Suppressor macrophage (primary cell): ENCODE results near the gene ARHGEF28.

Experiments used
- DNase-seq, 4 experiments: peaks; one replicate each; pipeline ENCODE4 v3.0.0-alpha.2; 2020 to 2022

The ARHGEF28 gene

DNA sequence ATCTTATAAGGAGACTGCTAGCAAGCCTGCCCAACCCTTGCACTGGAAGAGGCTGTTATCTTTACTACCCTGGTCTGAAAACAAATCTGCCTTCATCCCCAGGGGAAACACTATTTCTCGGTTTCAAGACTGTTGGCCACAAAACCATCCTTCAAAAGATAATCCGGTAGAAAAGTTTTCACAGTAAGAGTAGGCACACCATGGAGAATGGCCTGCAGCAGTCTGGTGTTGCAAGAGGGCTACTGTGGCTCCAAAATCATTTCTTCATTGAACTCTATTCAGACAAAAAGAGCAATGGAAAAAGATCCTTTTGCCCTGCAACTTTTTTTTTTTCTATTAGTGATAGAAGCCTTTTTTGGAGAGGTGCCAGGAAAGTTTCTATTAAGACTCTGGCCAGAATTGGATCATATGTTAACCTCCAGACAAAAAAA is 163.9 kb downstream of the ARHGEF28 start:
- no peak for DNase-seq

DNA sequence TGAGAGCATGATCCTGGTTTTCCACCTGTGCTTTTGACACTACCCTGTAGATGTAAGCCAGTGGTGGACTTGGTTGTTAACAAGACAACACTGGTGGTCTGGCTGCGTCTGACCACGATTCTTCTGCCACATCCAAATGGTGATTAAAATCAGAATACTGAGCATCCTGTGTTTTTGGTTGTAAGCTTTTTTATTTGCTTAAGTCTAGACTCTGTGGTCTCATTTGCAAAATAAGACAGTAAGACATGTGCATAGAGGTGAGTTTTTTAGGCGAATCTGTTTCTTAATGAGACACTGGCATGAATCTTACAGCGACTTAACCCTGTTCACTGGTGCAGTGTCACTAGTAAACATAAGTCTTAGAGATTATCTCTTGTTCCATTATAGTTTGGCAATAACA is 165.4 kb downstream of the ARHGEF28 start:
- no peak for DNase-seq

DNA sequence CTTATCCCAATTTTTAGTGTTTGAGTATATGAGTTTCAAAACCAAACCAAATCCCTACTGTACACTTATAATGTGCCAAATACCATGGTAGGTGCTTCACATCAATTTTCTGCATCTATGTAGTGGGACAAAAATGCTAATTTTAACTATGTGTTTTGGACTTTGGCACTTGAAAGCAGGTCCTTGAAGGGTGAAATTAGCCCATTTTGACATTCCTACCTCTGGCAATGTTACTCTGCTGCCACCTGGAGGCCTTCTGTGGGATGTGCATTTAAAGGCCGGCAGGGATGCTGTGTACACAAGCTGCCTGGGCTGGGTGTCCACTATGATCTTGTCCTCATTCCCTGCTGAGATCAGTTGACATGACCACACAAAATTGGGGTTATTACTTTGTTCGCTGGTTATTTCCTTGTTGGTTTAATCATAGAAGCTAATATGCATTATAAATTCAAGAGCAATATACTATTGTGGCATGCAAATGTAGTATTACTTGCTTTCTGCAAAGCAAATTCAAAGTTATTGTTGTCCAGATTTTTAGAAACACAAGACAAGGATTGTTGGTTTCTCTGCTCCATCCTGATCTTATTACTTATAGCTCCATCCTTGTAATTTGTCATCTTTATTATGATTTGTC is 166.8 kb downstream of the ARHGEF28 start:
- DNase-seq = peak; percentile 75 to 87 (median 80)

DNA sequence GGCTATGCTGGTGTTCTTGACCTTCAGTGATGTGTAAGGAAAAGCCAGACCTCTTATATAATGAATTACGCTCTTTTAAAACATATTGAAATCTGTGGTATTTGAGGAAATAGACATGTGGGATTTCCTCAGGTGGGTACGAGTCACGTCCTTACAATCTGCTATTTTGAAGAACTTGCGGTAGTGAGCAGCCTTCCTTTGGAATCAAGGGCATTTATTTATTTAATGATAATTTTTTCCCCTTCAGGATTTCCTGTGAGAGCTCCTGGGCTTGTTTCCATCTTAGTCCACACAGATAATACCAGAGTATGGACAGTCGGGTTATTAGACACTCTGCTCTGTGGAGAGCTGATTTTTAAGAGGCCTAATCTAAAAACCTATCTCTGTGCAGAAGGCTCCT is 167.9 kb downstream of the ARHGEF28 start:
- peak in 1 of 4 experiments; percentile 29 for DNase-seq

DNA sequence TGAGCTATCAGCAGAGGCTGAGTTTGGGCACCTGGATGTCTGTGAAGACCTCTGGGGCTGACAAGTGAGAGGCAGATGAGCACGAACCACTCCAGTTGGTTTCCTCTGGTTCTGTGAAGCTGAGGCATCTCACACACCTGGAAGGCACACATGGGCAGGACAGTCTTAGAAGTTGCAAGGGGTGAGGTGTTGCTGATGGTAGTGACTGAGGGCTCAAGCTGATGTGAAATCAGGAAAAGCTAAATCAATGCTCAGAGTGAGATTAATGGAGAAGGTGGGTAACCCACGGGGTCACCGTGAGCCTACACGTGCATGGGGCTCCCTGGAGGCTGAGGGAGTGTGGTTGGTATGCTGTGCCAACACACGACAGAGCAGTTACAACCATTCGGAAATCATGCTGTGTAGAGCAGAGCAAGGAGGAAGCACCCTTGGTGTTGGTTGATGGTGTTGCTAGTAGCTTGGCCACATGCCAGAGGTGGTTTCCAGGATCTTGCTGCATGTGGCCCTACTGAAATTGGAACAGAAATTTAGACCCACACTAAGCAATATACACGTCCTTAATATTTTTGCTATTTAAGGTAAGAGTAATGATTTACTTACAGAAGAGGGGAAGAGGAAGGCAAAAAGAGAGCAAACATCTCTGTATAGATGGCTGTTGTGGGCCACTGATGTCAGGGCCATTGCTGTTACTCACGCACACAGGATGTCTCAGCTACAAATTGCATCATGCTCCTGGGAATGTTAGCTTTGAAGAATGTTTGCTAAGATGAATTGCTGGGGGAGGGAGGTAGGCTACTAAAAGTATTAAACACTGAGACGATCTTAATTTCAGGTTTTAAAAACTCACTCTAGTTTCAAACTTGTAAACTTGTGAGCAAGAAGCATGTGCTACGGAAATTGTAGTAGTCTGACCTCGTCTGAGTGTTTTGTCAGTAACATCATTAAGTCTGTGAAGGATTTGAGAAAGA is 170.5 kb downstream of the ARHGEF28 start:
- peak; percentile 82 to 87 (median 86) for DNase-seq

DNA sequence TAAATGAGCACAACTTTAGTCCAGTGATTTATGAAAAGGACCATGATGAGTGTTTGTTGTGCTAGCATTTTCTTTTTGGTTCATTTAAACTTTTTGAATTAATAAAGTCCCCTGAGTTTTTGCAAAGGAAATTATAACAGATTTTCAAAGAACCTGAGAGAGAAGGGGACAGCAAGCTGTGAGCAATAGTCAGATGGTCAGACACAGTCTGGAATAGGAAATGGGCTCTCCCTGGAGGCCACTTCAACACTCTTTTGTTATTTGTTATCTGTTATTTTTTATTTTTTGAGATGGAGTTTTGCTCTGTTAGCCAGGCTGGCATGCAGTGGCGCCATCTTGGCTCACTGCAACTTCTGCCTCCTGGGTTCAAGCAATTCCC is 171.1 kb downstream of the ARHGEF28 start:
- no peak for DNase-seq

DNA sequence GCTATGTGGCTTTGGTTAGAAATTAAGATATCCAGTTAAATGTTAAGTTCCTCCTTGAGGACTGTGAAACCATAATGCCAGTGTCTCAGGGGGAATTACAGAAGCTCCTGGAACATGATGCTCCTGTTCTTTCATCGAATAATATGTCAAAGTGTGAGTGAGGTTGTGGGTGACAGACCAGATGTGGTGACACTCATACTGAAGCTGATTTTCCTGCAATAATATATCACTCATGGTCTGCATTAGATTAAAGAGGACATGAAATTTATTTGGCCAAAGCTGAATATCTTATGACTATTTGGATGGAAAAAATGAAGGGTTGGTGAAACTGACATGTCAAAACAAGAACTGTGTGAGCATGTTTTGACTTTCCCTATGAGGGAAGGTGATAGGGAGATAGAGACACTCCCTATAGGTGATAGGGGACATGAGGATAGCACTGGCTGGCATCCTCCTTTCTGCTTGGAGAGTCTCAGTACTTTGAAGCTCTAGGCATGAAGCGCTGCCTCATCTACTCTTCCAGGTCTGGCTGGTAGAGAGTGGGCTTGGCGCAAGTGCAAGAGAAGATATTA is 173.5 kb downstream of the ARHGEF28 start:
- DNase-seq = peak in 1 of 4 experiments; percentile 27

DNA sequence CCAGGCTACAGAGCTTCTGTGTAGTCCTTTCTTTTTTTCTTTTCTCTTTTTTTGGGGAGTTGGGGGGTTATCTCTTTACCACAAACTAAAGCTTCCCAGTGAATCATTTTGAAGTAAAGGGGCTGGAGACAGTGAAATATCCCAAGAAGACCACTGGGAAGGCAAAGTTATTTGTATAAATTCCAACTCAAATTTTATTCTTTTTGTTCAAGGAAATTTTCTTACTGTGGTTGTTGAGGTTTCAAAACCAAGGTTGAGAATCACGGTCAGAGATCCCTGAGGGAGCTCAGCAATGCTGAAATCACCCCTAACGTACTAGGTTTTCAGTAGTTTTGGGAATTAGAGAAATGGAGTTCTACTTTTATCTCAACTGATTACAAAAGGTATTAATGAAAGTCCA is 175.7 kb downstream of the ARHGEF28 start:
- DNase-seq = no peak

DNA sequence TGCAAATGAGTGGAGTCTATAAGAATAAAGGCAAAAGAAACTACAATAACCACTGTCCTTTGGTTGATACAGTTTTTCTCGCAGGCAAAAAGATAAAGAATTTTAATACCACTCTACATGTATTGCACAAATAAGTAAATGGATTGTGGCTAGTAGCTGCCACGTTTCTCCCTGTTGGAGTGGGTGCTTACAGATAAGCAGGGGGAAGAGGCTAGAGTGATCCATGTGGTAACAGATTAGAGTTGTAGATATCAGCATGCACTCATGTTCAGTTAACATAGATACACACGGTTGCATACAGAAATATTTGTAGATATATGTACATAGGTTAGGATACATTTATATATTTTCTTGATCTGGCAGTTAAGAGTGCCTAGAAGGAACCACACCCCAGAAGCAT is 179.5 kb downstream of the ARHGEF28 start:
- no peak for DNase-seq

DNA sequence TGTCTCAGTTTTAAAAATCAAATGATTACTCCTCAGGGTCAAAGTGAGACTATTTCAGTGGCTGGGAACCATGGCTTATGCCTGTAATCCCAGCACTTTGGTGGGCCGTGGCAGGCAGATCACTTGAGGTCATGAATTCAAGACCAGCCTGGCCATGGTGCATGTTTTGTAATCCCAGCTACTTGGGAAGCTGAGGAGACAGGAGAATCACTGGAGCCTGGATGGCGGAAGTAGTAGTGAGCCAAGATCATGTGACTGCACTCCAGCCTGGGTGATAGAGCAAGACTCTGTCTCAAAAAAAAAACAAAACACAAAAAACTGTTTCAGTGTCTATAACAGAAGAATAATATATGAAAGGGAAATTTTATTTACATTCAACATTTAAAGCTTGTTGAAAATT is 182.9 kb downstream of the ARHGEF28 start:
- peak in 1 of 4 experiments; percentile 11 for DNase-seq

DNA sequence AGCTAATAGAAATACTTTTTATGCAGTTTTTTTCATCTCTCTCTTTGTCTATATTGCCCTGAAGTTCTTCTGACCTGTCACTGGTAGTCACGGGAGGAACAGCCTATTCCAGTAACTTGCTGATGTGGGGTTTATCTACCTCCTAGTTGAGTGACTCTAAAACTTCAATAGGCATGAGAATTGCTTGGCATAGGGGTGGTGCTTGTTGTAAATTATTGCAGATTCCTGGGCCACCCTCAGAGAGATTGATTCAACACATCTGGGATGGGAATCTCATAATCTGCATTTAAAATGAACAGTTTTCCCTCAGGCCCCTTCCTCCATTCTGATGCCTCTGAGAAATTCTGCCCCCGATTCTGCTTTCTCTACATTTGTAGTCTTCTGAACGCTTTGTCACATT is 184.4 kb downstream of the ARHGEF28 start:
- no peak for DNase-seq

DNA sequence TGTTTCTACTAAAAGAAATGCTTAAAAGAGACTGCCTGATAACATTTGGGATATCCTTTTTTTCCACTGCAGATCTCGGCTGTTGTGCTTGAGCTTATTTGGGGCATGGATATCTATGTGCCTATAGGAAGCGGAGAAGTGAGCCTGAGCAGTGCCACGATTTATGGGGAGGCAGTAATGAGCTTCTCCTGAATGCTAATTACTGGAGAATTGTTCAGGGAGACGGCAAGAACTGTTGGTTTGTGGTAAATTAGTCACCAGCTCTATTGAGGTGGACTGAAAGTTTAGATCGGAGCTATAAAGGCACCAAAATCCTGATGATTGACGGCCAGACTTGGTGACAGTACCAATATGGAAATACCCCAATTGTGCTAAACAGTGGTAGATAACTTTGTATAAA is 186.5 kb downstream of the ARHGEF28 start:
- no peak for DNase-seq

DNA sequence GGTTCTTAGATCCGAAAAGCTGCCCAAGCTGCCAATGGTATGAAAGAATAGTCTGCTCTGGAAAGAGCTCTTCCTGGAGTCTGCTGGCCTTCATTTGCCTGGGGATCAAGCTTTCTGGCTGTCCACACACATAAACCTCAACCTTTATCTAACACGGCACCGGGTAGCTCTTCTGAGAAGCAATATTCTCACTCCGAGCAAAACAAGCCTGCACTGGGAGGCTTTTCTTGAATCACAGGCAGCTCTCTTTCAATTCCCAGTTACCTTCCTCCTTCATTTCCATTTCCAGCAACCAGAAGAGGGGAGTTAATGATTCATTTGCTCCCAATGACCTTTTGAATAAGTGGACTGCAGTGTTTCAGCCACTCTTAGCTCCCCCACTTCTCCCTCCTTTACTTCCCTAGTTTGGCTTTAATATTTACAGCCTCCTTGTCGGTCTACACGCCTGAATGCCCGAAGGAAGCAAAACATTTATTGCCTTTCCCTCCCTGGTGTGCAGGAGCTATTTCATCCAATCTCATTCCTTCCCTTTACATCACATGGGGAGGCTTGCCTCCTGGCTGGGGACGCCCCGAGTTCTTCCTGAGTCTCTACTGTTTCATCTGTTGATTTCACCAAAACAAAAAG is 187.1 kb downstream of the ARHGEF28 start:
- DNase-seq = no peak

DNA sequence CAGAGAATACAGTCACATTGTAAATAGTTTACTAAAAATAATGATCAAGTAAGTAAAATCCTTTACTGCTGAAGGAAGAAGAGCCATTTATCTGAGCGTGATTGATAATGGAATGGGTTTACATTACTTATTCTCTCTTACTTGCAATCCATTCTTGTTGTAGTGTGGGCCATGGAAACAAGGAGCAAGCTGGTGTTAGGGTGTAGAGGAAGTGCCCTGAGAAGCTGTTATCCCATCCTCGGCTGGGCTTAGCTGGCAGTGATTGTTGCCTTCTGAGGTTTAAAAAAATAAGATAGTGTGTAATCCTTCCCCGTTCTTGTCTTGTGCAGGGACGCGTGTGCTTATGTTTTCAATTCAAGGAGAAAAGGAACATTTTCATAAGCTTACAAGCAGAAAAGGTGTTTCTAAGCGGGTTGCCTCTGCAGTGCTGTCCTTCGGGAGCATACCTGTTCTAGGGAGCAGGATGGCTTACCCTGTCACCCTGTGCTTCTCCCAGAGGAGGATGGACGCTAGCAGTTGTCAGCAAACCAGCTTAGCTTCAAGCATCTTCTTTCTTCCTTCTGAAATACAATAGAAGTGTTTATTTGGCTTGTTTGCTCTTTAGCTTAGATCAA is 188.3 kb downstream of the ARHGEF28 start:
- DNase-seq = no peak

DNA sequence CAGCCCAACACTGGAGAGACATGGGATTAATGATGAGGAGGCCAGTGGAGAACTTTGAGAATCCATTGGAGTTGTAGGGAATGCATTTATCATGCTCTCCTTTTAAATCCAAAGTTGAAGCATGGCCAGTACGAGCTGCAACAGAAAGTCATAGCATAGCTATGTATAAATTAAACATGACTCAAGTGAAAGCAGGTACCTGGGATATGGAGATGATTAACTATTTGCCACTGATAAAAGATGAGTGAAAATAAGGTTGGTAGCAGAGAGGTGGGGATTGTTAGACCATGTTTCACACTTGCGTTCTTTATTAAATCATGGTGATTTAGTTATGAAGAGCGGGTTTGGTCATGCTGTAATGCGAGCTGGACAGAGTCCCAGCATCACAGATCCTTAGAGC is 189.6 kb downstream of the ARHGEF28 start:
- DNase-seq = no peak

DNA sequence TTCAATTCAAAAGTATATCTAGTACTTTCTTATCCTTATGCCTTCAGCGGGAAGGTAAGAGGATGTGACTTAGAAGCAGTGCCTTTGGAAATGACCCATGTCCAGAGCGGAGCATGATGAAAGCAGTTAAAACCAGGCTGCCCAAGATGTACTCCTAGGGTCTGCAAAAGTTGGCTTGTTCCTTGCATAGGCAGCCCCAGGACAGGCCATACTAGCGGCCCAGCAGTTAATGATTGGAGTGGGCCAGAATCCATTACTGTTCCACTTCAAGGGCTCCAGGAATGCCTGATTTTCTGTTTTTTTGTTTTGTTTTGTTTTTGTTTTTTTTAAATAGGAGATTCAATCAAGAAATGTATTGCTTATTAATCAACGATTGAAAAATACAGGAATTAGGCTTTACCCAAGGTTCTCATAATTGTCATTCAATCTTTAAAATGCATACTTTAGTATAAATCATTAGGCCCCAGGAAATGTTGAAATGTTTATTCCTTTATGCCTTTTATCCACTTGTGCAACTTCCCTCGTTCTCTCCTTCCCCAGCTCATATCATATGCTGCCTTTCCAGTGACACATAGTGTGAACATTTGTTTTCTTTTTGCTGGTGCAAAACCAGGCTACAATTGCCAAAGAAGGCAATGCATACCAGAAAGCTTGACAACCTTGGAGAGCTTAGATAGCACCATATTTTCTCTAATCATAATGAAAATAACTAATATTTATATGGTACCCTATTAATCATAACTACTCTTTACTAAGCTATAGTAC is 190.8 kb downstream of the ARHGEF28 start:
- no peak for DNase-seq

DNA sequence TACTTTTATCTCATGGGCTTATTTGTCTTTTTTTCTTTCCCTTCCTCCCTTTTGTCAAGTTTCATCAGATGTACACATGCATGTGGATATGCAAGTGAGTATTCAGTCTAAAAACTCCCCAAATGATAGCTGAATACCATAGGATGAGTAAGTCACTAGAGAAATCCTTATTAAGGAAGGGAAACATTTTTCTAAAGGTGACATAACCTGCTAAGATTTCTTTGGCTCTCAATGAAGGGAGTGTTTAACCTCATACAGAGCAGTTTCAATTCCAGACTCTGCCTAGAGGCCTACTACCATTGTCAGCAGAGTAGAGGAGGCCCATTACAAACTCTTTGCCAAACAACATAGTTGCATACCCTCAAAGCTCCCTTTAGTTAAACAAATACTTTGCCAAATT is 192.4 kb downstream of the ARHGEF28 start:
- DNase-seq = no peak

DNA sequence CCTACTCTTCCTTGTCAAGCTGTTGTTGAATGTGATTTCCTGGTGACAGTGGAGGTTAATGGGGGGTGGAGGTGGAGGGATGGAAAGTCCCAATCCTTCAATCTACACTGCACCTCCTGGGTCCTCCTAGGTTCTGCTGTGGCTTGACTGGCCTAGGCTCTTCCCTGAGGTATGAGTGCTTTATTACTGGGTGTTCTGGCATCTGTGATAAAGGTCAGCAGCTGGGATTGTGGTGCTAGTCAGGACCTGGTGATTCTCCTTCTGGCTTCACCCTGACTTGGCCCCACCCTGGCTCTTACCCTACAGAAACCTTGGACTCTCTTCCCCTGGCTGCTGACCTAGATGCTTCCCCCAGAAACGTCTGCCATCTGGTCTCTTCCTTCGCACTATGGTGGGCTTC is 194.3 kb downstream of the ARHGEF28 start:
- DNase-seq = no peak

DNA sequence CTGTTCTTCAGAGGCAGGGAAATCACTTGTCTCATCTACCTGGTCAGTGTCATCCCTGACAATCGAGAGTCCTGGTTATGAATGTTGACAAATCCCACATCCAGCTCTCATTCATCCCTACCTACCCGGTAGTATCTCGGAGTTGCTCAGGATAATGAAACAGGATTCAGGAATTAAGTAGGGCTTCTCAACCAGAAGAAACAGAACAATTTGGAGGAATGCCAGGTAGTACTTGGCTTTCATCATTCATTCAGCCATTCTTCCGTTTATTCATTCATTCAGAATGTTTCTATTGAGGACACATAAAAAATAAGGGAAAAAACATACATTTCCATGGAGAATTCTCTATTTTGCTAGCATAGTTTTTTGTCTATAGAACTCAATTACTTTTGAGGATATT is 195.0 kb downstream of the ARHGEF28 start:
- no peak for DNase-seq

DNA sequence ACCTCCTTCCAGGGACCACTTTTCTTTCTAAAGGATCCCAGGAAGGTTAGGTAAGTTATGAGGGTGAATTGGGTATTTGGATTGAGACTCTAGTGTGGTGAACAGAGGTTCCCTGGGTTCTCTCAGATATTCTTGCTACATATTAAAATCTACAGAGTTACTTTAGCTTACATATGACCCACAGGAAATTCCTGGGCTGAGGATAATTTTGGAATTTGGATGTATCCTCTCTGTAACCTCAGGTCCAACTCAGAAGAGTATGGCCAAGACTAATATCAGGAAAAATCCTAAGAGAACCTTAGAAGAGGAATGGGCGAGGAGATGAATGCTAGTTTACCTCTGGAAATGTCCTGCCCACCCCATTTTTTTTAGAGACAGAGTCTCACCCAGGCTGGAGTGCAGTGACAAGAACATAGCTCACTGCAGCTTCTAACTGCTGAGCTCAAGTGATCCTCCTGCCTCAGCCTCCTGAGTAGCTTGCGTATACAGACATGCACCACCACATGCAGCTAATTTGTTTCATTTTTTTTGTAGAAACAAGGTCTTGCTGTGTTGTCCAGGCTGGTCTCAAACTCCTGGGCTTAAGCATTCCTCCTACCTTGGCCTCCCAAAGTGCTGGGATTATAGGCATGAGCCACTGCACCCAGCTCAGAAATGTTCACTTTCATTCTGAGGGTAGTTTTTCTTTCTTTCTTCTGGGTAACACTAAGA is 196.4 kb downstream of the ARHGEF28 start:
- DNase-seq = no peak

DNA sequence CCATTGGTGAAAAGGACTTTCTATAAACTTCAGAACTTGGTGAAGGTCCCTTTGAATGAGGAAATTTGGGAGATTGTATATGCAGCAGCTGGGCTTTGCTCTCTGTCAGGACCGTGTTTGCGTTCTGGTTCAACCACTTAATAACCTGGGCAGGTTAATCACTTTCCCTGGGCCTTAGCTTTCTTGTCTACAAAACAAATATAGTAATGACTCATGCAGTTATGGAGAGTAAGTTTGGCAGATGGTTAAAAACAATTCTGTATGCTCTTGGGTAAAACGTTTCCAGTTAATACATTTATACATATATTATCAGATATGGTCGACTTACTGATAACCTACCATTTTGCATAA is 197.0 kb downstream of the ARHGEF28 start:
- DNase-seq = no peak
